K562 (cell line): ENCODE results near the gene ZBTB14. TPM values are rescaled to one million over a fixed set of nuclear protein-coding genes. Genes with fewer than 3 reads are reported as not detected.

Experiments
- DPF2 ChIP-seq: fragments of 450-650 bp; IDR thresholded peaks from 2 replicates; pipeline ENCODE4 v1.6.1; 2016
- GTF2A2 ChIP-seq: IDR thresholded peaks from 2 replicates; pipeline ENCODE4 v1.6.1; 2016; ENCODE audit warnings: mild to moderate bottlenecking, missing genetic modification characterization, missing compliant biosample characterization
- ILK ChIP-seq: fragments of 450-650 bp; IDR thresholded peaks from 2 replicates; pipeline ENCODE4 v1.6.1; 2016; ENCODE audit warnings: missing genetic modification characterization, low read depth, mild to moderate bottlenecking, missing compliant biosample characterization, moderate library complexity, borderline replicate concordance
- NCOR1 ChIP-seq: fragments of 450-650 bp; IDR thresholded peaks from 2 replicates; pipeline ENCODE4 v1.6.1; 2016; ENCODE audit warnings: mild to moderate bottlenecking, moderate library complexity
- NR2F6 ChIP-seq: fragments of 450-650 bp; formaldehyde crosslinking; IDR thresholded peaks from 2 replicates; pipeline ENCODE4 v1.4.0; 2020; ENCODE audit warnings: mild to moderate bottlenecking
- PHF8 ChIP-seq: fragments of 200-600 bp; sonication (generic); IDR thresholded peaks from 2 replicates; pipeline ENCODE4 v1.6.1; 2012; ENCODE audit warnings: mixed run types, mild to moderate bottlenecking, inconsistent platforms, low read length, moderate library complexity, borderline replicate concordance
- RB1 ChIP-seq: fragments of 450-650 bp; IDR thresholded peaks from 2 replicates; pipeline ENCODE4 v1.6.1; 2017; ENCODE audit warnings: low read depth, mild to moderate bottlenecking
- SIN3A ChIP-seq, 2 experiments: fragments of 150-350 bp in 1 of 2; IDR thresholded peaks; 2 replicates each; pipeline ENCODE4 v1.6.1; 2011 to 2016; ENCODE audit warnings: borderline replicate concordance in 2 of 2, low read depth in 2 of 2, low read length in 2 of 2, mild to moderate bottlenecking in 2 of 2, moderate library complexity in 2 of 2; ENCODE audit not compliant: control insufficient read depth in 1 of 2
- SMARCB1 ChIP-seq: IDR thresholded peaks from 2 replicates; pipeline ENCODE4 v1.6.1; 2011; ENCODE audit warnings: improper control_type of control experiment, low read depth; ENCODE audit not compliant: insufficient read length
- SRF ChIP-seq, 2 experiments: fragments of 250-450, 450-650 bp in 1 of 2; sonication (Bioruptor Pico) in 1 of 2; sonication (generic) in 1 of 2; formaldehyde crosslinking; IDR thresholded peaks; 2 replicates each; pipeline versions ENCODE4 v1.5.0 to v1.5.1; 2020 to 2022; ENCODE audit warnings: mild to moderate bottlenecking in 1 of 2, missing genetic modification reagents in 1 of 2
- TBP ChIP-seq: optimal IDR thresholded peaks from 2 replicates; pipeline ENCODE3; 2011; ENCODE audit warnings: low read depth, low read length, improper control_type of control experiment
- ZC3H4 ChIP-seq: sonication (generic); formaldehyde crosslinking; IDR thresholded peaks from 2 replicates; pipeline ENCODE4 v1.9.0; 2021; ENCODE audit warnings: missing genetic modification reagents, borderline replicate concordance
- ZNF316 ChIP-seq: fragments of 450-650 bp; IDR thresholded peaks from 2 replicates; pipeline ENCODE4 v1.6.1; 2016
- ZNF347 ChIP-seq: fragments of 450-650 bp; formaldehyde crosslinking; IDR thresholded peaks from 2 replicates; pipeline ENCODE4 v1.4.0; 2020; ENCODE audit warnings: low read depth, mild to moderate bottlenecking, moderate library complexity
- ZNF384 ChIP-seq: IDR thresholded peaks from 2 replicates; pipeline ENCODE4 v1.6.1; 2012; ENCODE audit warnings: low read depth, low read length, improper control_type of control experiment
- ZNF717 ChIP-seq: fragments of 250-450 bp; sonication (Bioruptor Pico); IDR thresholded peaks from 2 replicates; pipeline ENCODE4 v1.5.0; 2021
- polyA plus RNA-seq, 8 experiments: library from polyadenylated mRNA; depleted of rRNA in 4 of 8; stranded (reverse) in 5 of 8; unstranded in 3 of 8; fragments of >200 nt; fragmentation: Nextera tagmentation in 2 of 8; fragmentation: Illumina TruSeq in 1 of 8; extraction: Ambion mirVana in 2 of 8; extraction: Trizol in 1 of 8; gene quantifications; 2 replicates each; pipeline versions ENCODE4 v1.2.1 to v1.2.3, GENCODE V29; 2011 to 2014; ENCODE audit warnings: inconsistent platforms in 1 of 8, missing spikeins in 1 of 8
- total RNA-seq, 7 experiments: library from RNA; depleted of rRNA in 6 of 7; stranded (reverse); fragments of >200 nt in 6 of 7; fragmentation: Illumina TruSeq in 2 of 7; extraction: Trizol in 2 of 7; gene quantifications; 2 replicates each; pipeline versions ENCODE4 v1.2.1 to v1.2.3, GENCODE V29; 2011 to 2021; ENCODE audit warnings: low replicate concordance in 1 of 7
- TF ChIP-seq, protein P1 (sequence below): conservative IDR thresholded peaks from 2 replicates; pipeline ENCODE4 v1.6.1; 2011; ENCODE audit warnings: low read depth, mild to moderate bottlenecking, low read length; ENCODE audit not compliant: control insufficient read depth
- TF ChIP-seq, protein P2 (sequence below): sonication (generic); formaldehyde crosslinking; IDR thresholded peaks from 2 replicates; pipeline ENCODE4 v1.8.1; 2023; ENCODE audit warnings: missing genetic modification reagents, mild to moderate bottlenecking, borderline replicate concordance
- TF ChIP-seq, protein P3 (sequence below): fragments of 450-650 bp; formaldehyde crosslinking; IDR thresholded peaks from 2 replicates; pipeline ENCODE4 v1.4.0; 2020; ENCODE audit warnings: mild to moderate bottlenecking, moderate library complexity
- TF ChIP-seq, protein P4 (sequence below), 2 experiments: fragments of 450-650 bp; IDR thresholded peaks; 2 replicates each; pipeline ENCODE4 v1.6.1; 2016

ZBTB14 gene
- total and polyA plus RNA-seq, 9 of the 15 experiments (the other 6 are each of a cell fraction or from before 2014, with no cell fraction given) = 2.8 to 12.6 (median 9.0) TPM

DNA sequence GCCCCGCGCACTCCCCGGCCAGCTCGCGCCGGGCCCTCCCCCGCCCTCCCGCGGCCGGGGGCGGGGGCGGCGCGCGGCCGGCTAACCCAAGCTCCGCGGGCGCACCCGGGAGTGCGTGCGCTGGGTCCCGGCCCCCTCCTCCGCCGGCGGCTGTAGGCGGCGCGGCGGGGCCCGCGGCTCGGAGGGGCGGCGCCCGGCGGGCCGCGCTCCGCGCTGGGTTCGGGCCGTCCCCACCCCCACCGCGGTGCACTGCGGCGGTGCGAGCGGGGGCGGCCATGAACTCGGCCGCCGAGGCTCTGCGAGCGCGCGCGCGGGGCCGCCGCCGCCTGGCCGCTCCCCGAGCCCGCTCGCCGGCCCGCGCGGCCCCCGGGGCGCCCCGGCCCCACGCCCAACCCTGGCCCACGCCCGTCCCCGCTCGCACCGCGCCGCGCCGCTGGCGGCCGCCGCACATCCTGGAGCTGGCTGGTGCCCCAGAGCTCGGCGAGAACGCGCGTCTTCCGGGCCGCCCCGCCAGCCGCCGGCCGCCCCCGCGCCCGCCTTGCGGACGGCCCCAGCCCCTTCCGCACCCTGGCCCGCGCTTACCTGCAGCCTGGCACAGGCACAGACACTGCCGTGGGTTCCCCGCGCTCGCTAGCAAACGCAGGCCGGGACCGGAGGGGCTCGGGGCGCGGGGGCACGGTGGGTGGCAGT is at the start of gene ZBTB14 (continued):
- TF ChIP-seq PHF8 (peak; percentile 3; the same call in 1 of the 2 replicates), SRF (CRISPR knock-in tag; IDR thresholded peaks at IDR 0.05) (no peak), NR2F6 (no peak), SMARCB1 (no peak), ZNF347 (CRISPR knock-in tag) (no peak), RB1 (peak; percentile 11; the same call in 1 of the 2 replicates), SIN3A (IDR thresholded peaks at IDR 0.05; ENCODE audit: borderline replicate concordance in 2 of 2, control insufficient read depth in 1 of 2, low read depth in 2 of 2, low read length in 2 of 2) (0 out of 4 replicates have a peak, but pooled peaks of 1 of the 2 experiments have one; percentile 38), ILK (tag) (no peak), ZNF717 (CRISPR knock-in tag) (no peak), TBP (no peak), ZNF316 (no peak), ZC3H4 (CRISPR knock-in tag) (peak; percentile 69; the same call in 1 of the 2 replicates), GTF2A2 (tag) (no peak), NCOR1 (no peak), DPF2 (no peak), ZNF384 (no peak)
- TF ChIP-seq, protein P1, sequence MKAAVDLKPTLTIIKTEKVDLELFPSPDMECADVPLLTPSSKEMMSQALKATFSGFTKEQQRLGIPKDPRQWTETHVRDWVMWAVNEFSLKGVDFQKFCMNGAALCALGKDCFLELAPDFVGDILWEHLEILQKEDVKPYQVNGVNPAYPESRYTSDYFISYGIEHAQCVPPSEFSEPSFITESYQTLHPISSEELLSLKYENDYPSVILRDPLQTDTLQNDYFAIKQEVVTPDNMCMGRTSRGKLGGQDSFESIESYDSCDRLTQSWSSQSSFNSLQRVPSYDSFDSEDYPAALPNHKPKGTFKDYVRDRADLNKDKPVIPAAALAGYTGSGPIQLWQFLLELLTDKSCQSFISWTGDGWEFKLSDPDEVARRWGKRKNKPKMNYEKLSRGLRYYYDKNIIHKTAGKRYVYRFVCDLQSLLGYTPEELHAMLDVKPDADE = no peak
- TF ChIP-seq, protein P2, sequence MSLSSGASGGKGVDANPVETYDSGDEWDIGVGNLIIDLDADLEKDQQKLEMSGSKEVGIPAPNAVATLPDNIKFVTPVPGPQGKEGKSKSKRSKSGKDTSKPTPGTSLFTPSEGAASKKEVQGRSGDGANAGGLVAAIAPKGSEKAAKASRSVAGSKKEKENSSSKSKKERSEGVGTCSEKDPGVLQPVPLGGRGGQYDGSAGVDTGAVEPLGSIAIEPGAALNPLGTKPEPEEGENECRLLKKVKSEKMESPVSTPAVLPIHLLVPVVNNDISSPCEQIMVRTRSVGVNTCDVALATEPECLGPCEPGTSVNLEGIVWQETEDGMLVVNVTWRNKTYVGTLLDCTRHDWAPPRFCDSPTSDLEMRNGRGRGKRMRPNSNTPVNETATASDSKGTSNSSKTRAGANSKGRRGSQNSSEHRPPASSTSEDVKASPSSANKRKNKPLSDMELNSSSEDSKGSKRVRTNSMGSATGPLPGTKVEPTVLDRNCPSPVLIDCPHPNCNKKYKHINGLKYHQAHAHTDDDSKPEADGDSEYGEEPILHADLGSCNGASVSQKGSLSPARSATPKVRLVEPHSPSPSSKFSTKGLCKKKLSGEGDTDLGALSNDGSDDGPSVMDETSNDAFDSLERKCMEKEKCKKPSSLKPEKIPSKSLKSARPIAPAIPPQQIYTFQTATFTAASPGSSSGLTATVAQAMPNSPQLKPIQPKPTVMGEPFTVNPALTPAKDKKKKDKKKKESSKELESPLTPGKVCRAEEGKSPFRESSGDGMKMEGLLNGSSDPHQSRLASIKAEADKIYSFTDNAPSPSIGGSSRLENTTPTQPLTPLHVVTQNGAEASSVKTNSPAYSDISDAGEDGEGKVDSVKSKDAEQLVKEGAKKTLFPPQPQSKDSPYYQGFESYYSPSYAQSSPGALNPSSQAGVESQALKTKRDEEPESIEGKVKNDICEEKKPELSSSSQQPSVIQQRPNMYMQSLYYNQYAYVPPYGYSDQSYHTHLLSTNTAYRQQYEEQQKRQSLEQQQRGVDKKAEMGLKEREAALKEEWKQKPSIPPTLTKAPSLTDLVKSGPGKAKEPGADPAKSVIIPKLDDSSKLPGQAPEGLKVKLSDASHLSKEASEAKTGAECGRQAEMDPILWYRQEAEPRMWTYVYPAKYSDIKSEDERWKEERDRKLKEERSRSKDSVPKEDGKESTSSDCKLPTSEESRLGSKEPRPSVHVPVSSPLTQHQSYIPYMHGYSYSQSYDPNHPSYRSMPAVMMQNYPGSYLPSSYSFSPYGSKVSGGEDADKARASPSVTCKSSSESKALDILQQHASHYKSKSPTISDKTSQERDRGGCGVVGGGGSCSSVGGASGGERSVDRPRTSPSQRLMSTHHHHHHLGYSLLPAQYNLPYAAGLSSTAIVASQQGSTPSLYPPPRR (CRISPR knock-in tag) = no peak
- TF ChIP-seq, protein P3, sequence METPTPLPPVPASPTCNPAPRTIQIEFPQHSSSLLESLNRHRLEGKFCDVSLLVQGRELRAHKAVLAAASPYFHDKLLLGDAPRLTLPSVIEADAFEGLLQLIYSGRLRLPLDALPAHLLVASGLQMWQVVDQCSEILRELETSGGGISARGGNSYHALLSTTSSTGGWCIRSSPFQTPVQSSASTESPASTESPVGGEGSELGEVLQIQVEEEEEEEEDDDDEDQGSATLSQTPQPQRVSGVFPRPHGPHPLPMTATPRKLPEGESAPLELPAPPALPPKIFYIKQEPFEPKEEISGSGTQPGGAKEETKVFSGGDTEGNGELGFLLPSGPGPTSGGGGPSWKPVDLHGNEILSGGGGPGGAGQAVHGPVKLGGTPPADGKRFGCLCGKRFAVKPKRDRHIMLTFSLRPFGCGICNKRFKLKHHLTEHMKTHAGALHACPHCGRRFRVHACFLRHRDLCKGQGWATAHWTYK = no peak
- TF ChIP-seq, protein P4, sequence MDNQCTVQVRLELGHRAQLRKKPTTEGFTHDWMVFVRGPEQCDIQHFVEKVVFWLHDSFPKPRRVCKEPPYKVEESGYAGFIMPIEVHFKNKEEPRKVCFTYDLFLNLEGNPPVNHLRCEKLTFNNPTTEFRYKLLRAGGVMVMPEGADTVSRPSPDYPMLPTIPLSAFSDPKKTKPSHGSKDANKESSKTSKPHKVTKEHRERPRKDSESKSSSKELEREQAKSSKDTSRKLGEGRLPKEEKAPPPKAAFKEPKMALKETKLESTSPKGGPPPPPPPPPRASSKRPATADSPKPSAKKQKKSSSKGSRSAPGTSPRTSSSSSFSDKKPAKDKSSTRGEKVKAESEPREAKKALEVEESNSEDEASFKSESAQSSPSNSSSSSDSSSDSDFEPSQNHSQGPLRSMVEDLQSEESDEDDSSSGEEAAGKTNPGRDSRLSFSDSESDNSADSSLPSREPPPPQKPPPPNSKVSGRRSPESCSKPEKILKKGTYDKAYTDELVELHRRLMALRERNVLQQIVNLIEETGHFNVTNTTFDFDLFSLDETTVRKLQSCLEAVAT (IDR thresholded peaks at IDR 0.05) = no peak
